ENCODE measurements around the gene SBF1. TPM values are rescaled to one million over a fixed set of nuclear protein-coding genes. Genes with fewer than 3 reads are reported as not detected.

SBF1 gene
- total RNA-seq, 1 experiment from 2014 or later: 48.5 TPM

GRCh38 chr22:50460938-50461337 is 13.9 kb downstream of the SBF1 start:
- no peaks in the 10 kb centered on the region for H3K9me3 ChIP-seq (ENCODE audit: low read length)
- BruUV-seq (replicated peaks): no TSS peak
- H3K79me2 ChIP-seq (ENCODE audit: low read length): no peaks in the 10 kb centered on the region
- intact Hi-C loops (cut with micrococcal nuclease): no loop called here
- no peak overlapping the region for H3K4me3 ChIP-seq (ENCODE audit: low read length)
- no peak overlapping the region for H3K27ac ChIP-seq (ENCODE audit: low read length)
- DNase-seq (peak; percentile 13), ATAC-seq (no peak)
- H3K36me3 ChIP-seq (ENCODE audit: low read depth, low read length): no peaks in the 10 kb centered on the region
- H3K9me2 ChIP-seq (replicated peaks; ENCODE audit: low read length): no peaks in the 10 kb centered on the region
- H3F3A ChIP-seq (ENCODE audit: low read length, unreplicated experiment): no peaks in the 10 kb centered on the region
- no peak overlapping the region for H3K9ac ChIP-seq (ENCODE audit: low read length)
- H4K20me1 ChIP-seq (ENCODE audit: low read length): no peaks in the 10 kb centered on the region
- POLR2A ChIA-PET (ENCODE audit: unreplicated experiment): no interaction called here
- H3K4me1 ChIP-seq (ENCODE audit: insufficient read depth, low read length): no peaks in the 10 kb centered on the region
- no peak overlapping the region for H2AFZ ChIP-seq (ENCODE audit: low read length)
- H3K27me3 ChIP-seq (ENCODE audit: low read length): no peaks in the 10 kb centered on the region
- TF ChIP-seq EZH2 (IDR thresholded peaks at IDR 0.05; ENCODE audit: low read length, unreplicated experiment) (no peak), CTCF (conservative IDR thresholded peaks at IDR 0.05; ENCODE audit: low read depth, low read length) (no peak), EZH2phosphoT487 (IDR thresholded peaks at IDR 0.05; ENCODE audit: borderline replicate concordance, low read length) (no peak)
- H3K4me2 ChIP-seq (ENCODE audit: low read length): no peak overlapping the region
- CTCF ChIA-PET: no interaction called here

- Histone ChIP-seq H4K20me1 (ENCODE audit: low read length) (no peaks in the 10 kb centered on the region), H3K9ac (ENCODE audit: low read length) (no peak overlapping the region), H3F3A (ENCODE audit: low read length, unreplicated experiment) (no peaks in the 10 kb centered on the region), H3K4me1 (ENCODE audit: insufficient read depth, low read length) (no peaks in the 10 kb centered on the region), H3K4me2 (ENCODE audit: low read length) (no peak overlapping the region), H3K27ac (ENCODE audit: low read length) (no peak overlapping the region), H3K9me2 (replicated peaks; ENCODE audit: low read length) (no peaks in the 10 kb centered on the region), H3K9me3 (ENCODE audit: low read length) (no peaks in the 10 kb centered on the region), H3K79me2 (ENCODE audit: low read length) (no peaks in the 10 kb centered on the region), H3K36me3 (ENCODE audit: low read depth, low read length) (no peaks in the 10 kb centered on the region), H3K4me3 (ENCODE audit: low read length) (no peak overlapping the region), H3K27me3 (ENCODE audit: low read length) (no peaks in the 10 kb centered on the region), H2AFZ (ENCODE audit: low read length) (no peak overlapping the region)
- TF ChIP-seq EZH2 (IDR thresholded peaks at IDR 0.05; ENCODE audit: low read length, unreplicated experiment): no peak
- TSS peak; percentile 17 for BruUV-seq (replicated peaks)
- CTCF ChIA-PET: no interaction called here
- ATAC-seq (no peak), DNase-seq (no peak)
- POLR2A ChIA-PET (ENCODE audit: unreplicated experiment): no interaction called here
- intact Hi-C loops (cut with micrococcal nuclease): no loop called here
Observed at GRCh38 chr22:50459496-50460140, 15.2 kb downstream of the SBF1 start.

GRCh38 chr22:50459016-50459415 is 15.8 kb downstream of the SBF1 start:
- Histone ChIP-seq H3K4me3 (ENCODE audit: low read length) (no peak overlapping the region), H3K79me2 (ENCODE audit: low read length) (no peaks in the 10 kb centered on the region), H2AFZ (ENCODE audit: low read length) (no peak overlapping the region), H3K27ac (ENCODE audit: low read length) (no peak overlapping the region), H3K27me3 (ENCODE audit: low read length) (no peaks in the 10 kb centered on the region), H3F3A (ENCODE audit: low read length, unreplicated experiment) (no peaks in the 10 kb centered on the region), H3K9ac (ENCODE audit: low read length) (no peak overlapping the region), H3K4me1 (ENCODE audit: insufficient read depth, low read length) (no peaks in the 10 kb centered on the region), H3K4me2 (ENCODE audit: low read length) (no peak overlapping the region), H4K20me1 (ENCODE audit: low read length) (no peaks in the 10 kb centered on the region), H3K9me3 (ENCODE audit: low read length) (no peaks in the 10 kb centered on the region), H3K36me3 (ENCODE audit: low read depth, low read length) (no peaks in the 10 kb centered on the region), H3K9me2 (replicated peaks; ENCODE audit: low read length) (no peaks in the 10 kb centered on the region)
- ATAC-seq (no peak), DNase-seq (no peak)
- BruUV-seq (replicated peaks): no TSS peak
- ChIA-PET POLR2A (ENCODE audit: unreplicated experiment) (no interaction called here), CTCF (no interaction called here)
- no peak for TF ChIP-seq CTCF (conservative IDR thresholded peaks at IDR 0.05; ENCODE audit: low read depth, low read length)
- TF ChIP-seq EZH2phosphoT487 (IDR thresholded peaks at IDR 0.05; ENCODE audit: borderline replicate concordance, low read length): no peak
- no peak for TF ChIP-seq EZH2 (IDR thresholded peaks at IDR 0.05; ENCODE audit: low read length, unreplicated experiment)
- intact Hi-C loops (cut with micrococcal nuclease): no loop called here

All from PC-3 (cell line).